Activated naive CD4-positive, alpha-beta T cell treated with anti-CD3 and anti-CD28 coated beads for 36 hours (primary cell): ENCODE measurements around the gene FLOT2. TPM values are rescaled to one million over a fixed set of nuclear protein-coding genes. Genes with fewer than 3 reads are reported as not detected.
"Not testable (repeated sequence)": the region's sequence is repeated elsewhere in the genome, so short reads cannot be mapped to it uniquely, and the experiment has no call there.

ENCODE experiments used
- CTCF ChIA-PET: fragments of 350-600 bp; sonication (Branson Sonifier 250); formaldehyde crosslinking; loops from one replicate; lab custom pipeline; 2021; ENCODE audit warnings: antibody characterized with exemption; lab: Charles Lee
- DNase-seq: peaks from one replicate; pipeline ENCODE4 v3.0.0-alpha.2; 2020
- H3K27ac Mint-ChIP-seq: one replicate; pipeline ENCODE4 v1.8.0; 2021; ENCODE audit warnings: mild to moderate bottlenecking, mixed read lengths
- H3K27me3 Mint-ChIP-seq: one replicate; pipeline ENCODE4 v1.8.0; 2021; ENCODE audit warnings: low read depth, mixed read lengths
- H3K36me3 Mint-ChIP-seq: one replicate; pipeline ENCODE4 v1.8.0; 2021; ENCODE audit warnings: low read depth, mixed read lengths
- H3K4me1 Mint-ChIP-seq: one replicate; pipeline ENCODE4 v1.8.0; 2021; ENCODE audit warnings: low read depth, mixed read lengths
- H3K4me3 Mint-ChIP-seq: one replicate; pipeline ENCODE4 v1.8.0; 2021; ENCODE audit warnings: mild to moderate bottlenecking, moderate library complexity, mixed read lengths
- H3K9me3 Mint-ChIP-seq: one replicate; pipeline ENCODE4 v1.8.0; 2021; ENCODE audit warnings: mixed read lengths
- intact Hi-C: fragments of 100-400 bp; cut with micrococcal nuclease; formaldehyde crosslinking; loops from one replicate; pipeline ENCODE4 v1.15.1; 2023
- total RNA-seq, 2 experiments: library from RNA; stranded (reverse); gene quantifications; one replicate each; pipeline ENCODE4 v1.2.3, GENCODE V29; 2021

Gene FLOT2
- total RNA-seq, 2 experiments from 2014 or later, result 66.0 to 71.5 TPM

DNA sequence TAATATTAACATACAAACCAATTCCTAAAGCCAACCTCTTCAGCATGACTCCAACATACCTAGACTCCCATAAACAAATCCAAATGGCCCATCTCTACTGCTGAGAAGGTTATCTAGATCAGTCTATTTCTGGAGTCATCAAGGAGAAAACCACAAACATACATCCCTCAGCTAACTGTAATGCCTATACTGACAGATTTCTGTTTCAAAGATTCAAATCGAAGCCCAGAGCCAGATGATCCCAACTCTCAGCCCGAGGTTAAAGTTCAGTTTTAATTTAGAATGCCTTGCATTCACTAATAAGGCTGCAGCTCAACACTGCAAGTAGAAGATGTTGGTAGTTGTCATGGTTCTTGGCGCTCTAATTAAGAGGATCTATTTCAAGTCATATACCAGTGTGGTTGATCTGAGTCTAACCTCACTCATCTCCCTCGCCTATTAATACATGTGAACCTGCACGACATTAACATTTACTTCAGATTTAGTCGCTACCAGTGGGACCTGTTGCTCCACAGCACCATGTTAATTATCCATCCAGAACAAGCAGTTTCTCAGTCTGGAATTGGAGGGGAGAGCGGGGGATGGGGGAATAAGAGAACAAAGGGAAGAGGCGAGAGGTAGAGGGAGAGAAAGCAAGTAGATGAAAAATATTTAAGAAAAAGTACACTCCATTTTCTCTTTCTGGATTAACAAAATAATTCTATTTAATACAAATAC is 38.4 kb upstream of the FLOT2 start:
- Mint-ChIP-seq H3K36me3 (peaks cover 20% of the 10 kb centered on the region), H3K9me3 (no peaks in the 10 kb centered on the region), H3K4me3 (no peak overlapping the region), H3K4me1 (peaks cover 79% of the 10 kb centered on the region), H3K27ac (no peak overlapping the region), H3K27me3 (no peaks in the 10 kb centered on the region)
- CTCF ChIA-PET, result interaction anchor here (1.3 to 2.3 kb wide), 2 partner anchors 19 to 23 kb away, joined by 4 to 5 read pairs; no protein-coding TSS in a partner anchor
- DNase-seq, result no peak
- intact Hi-C loops, result no loop called here

DNA sequence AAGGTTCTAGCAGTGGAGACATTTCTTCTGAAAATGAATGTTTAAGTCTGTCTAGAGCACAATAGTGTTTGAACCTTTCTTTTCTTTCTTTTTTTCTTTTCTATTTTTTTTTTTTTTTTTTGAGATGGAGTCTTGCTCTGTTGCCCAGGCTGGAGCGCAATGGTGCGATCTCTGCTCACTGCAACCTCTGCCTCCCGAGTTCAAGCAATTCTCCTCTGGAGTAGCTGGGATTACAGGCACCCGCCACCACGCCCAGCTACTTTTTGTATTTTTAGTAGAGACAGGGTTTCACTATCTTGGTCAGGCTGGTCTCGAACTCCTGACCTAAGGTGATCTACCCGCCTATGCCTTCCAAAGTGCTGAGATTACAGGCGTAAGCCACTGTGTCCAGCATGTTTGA is 37.0 kb upstream of the FLOT2 start:
- H3K27me3 Mint-ChIP-seq, H3K4me3 Mint-ChIP-seq, H3K27ac Mint-ChIP-seq, H3K9me3 Mint-ChIP-seq, intact Hi-C loops, DNase-seq: not testable (repeated sequence)
- CTCF ChIA-PET, result interaction anchor here (0.6 to 2.3 kb wide), 4 partner anchors 11 to 162 kb away, joined by 3 to 5 read pairs (median 4); no protein-coding TSS in a partner anchor
- Mint-ChIP-seq H3K4me1 (peaks cover 75% of the 10 kb centered on the region), H3K36me3 (peaks cover 28% of the 10 kb centered on the region)

DNA sequence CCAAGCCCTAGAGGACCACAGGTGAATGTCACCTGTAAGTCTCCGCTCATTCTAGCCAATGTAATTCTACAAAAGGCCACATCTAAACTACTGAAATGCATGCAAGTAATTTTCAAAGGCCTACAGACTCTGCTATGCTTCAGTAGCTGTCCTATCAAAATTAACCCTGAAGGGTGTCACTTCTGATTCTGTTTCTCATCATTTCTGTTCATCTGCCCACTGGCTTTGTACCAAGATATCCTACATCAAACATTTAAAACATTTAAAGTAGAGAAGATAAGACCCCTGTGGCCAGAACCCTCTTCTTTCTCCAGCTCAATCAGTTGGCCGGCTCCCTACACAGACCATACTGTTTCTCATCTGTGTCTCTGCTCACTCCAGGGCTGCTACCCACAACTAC is 32.3 kb upstream of the FLOT2 start:
- intact Hi-C loops, result no loop called here
- Mint-ChIP-seq H3K27me3 (no peaks in the 10 kb centered on the region), H3K27ac (peak overlapping the region; percentile 21), H3K9me3 (peaks cover 15% of the 10 kb centered on the region), H3K36me3 (peaks cover 49% of the 10 kb centered on the region), H3K4me1 (peaks cover 73% of the 10 kb centered on the region), H3K4me3 (no peak overlapping the region)
- CTCF ChIA-PET, result interaction anchor here (0.9 to 1.5 kb wide), 3 partner anchors 10 to 202 kb away, joined by 3 to 5 read pairs (median 3); no protein-coding TSS in a partner anchor
- DNase-seq, result no peak

DNA sequence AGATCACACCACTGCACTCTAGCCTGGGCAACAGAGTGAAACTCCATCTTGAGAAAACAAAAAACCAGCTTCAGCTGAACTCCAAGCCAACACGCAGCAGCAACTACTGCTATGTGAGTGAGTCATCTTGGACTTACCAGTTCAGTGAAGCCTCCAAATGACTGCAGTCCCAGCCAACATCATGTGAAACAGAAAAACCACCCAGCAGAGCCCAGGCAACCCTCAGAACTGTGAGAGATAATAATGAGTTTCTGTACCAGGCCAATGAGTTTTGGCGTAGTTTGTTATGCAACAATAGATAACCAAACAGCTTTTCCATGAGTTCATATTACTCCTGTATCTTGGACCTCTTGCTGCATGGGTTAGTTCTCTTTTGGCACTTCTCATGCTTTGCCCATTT is 30.5 kb upstream of the FLOT2 start:
- peak; percentile 70 for DNase-seq
- CTCF ChIA-PET, result interaction anchor here (1.0 to 3.8 kb wide), 4 partner anchors 10 to 178 kb away, joined by 3 to 16 read pairs (median 4); no protein-coding TSS in a partner anchor

DNA sequence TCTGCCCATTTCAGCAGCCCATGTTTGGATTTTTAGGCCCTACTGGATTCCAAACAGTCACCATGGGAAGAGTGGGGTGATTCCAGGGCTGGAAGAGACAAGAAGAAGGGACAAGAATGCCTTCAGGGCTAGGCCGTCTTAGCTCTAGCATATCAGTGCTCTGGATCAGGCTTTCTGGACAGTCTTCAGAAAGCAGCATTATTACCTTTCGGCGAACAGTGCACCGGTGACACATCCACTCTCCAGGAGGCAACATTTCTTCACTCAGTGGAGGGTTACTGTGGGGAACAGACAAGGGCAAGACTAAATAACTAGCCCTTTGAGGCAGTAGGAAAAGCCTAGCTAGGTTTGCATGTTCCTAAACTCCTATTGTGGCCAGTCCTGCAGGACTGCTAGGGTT is 29.3 kb upstream of the FLOT2 start:
- peaks cover 15% of the 10 kb centered on the region for H3K9me3 Mint-ChIP-seq
- CTCF ChIA-PET, result interaction anchor here (1.0 to 3.8 kb wide), 7 partner anchors 8 to 200 kb away, joined by 3 to 16 read pairs (median 3); no protein-coding TSS in a partner anchor
- peaks cover 64% of the 10 kb centered on the region for H3K4me1 Mint-ChIP-seq
- H3K4me3 Mint-ChIP-seq, result no peak overlapping the region
- peak overlapping the region; percentile 76 for H3K27ac Mint-ChIP-seq
- H3K27me3 Mint-ChIP-seq, result no peaks in the 10 kb centered on the region
- DNase-seq, result no peak
- intact Hi-C loops, result loop anchor here (1.0 to 2.0 kb wide), 5 partner anchors 23 to 198 kb away; partner anchors contain the start of genes FLOT2 and NEK8
- peaks cover 64% of the 10 kb centered on the region for H3K36me3 Mint-ChIP-seq

More for the DNA sequence above, 30.5 kb upstream of the FLOT2 start:
- Mint-ChIP-seq H3K27ac (peak overlapping the region; percentile 51), H3K36me3 (peaks cover 60% of the 10 kb centered on the region), H3K9me3 (peaks cover 15% of the 10 kb centered on the region), H3K27me3 (no peaks in the 10 kb centered on the region), H3K4me1 (peaks cover 71% of the 10 kb centered on the region), H3K4me3 (no peak overlapping the region)
- intact Hi-C loops, result no loop called here

DNA sequence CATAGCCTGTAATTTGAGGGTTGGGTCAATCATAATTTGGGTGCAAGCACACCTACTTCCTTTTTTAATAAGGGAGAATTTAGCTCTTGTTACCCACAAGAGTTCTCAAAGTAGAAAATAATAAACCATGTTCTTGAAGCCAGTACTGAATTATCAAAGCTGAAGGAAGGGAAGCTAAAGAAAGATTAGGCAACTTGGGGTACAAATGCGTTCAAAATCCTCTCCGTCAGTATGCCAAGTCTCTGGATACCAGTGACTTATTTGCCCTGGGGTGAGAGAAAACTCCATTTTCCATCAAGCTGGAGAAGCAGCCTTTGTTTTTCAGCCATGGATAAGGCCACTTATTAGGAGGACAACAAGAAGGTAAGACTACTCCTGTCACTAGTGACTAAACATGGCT is 28.8 kb upstream of the FLOT2 start:
- Mint-ChIP-seq H3K4me3 (no peak overlapping the region), H3K36me3 (peaks cover 68% of the 10 kb centered on the region), H3K27ac (peak overlapping the region; percentile 76), H3K27me3 (no peaks in the 10 kb centered on the region), H3K9me3 (peaks cover 15% of the 10 kb centered on the region), H3K4me1 (peaks cover 64% of the 10 kb centered on the region)
- CTCF ChIA-PET, result interaction anchor here (0.7 to 3.8 kb wide), 7 partner anchors 10 to 199 kb away, joined by 3 to 16 read pairs (median 3); no protein-coding TSS in a partner anchor
- DNase-seq, result no peak
- intact Hi-C loops, result loop anchor here (1.0 to 2.0 kb wide), 5 partner anchors 23 to 198 kb away; partner anchors contain the start of genes FLOT2 and NEK8

DNA sequence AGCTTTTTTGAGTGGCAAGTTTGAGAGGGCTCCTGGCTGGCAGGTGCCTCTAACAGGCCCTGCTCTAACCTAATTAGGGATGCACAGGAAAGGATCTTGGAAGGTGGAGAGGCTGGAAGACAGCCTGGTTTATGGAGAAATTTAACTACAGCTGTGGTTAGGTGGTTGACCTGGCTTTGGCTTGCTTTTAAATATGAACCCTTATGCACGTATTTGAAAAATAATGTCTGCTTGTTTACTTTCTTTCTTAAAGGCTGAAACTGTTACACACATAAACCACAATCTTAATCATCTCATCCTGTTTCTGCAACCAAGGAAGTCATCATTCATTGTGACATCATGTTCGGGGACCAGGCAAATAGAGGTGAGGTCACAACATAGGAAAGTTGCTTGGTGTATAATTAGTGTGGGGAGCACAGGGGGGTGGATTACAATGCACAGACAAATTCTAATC is 28.4 kb upstream of the FLOT2 start:
- no peak overlapping the region for H3K4me3 Mint-ChIP-seq
- H3K9me3 Mint-ChIP-seq, result peaks cover 15% of the 10 kb centered on the region
- intact Hi-C loops, result loop anchor here (1.0 to 2.0 kb wide), 5 partner anchors 23 to 198 kb away; partner anchors contain the start of genes FLOT2 and NEK8
- DNase-seq, result peak; percentile 58
- peaks cover 63% of the 10 kb centered on the region for H3K4me1 Mint-ChIP-seq
- H3K27ac Mint-ChIP-seq, result peak overlapping the region; percentile 76
- CTCF ChIA-PET, result interaction anchor here (0.7 to 3.8 kb wide), 9 partner anchors 9 to 200 kb away, joined by 3 to 16 read pairs (median 3); partner anchors contain the start of gene TLCD1
- peaks cover 70% of the 10 kb centered on the region for H3K36me3 Mint-ChIP-seq
- no peaks in the 10 kb centered on the region for H3K27me3 Mint-ChIP-seq

DNA sequence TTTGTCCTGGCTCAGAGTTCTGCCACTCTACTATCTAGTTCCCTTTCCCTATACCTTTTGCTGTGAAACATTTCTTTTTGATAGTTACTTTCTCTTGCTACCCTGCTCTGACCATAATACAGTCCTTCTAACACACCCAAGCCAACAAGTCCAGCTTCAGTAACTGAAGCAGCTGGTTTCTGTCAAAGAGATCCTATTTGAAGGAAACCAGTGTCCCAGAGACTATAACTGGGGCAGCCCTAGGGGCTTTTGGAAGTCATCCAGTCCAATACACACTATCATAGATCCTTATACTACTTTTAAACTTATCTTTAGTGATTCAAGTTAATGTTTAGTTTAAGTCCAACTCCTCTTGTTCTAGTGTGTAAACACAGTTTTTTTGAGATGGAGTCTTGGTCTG is 22.7 kb upstream of the FLOT2 start:
- H3K36me3 Mint-ChIP-seq, result peaks cover 64% of the 10 kb centered on the region
- CTCF ChIA-PET, result interaction anchor here (0.6 to 1.3 kb wide), 3 partner anchors 8 to 94 kb away, joined by 3 to 6 read pairs (median 3); no protein-coding TSS in a partner anchor
- peaks cover 26% of the 10 kb centered on the region for H3K4me1 Mint-ChIP-seq
- no peak for DNase-seq
- H3K27ac Mint-ChIP-seq, result peak overlapping the region; percentile 11
- H3K4me3 Mint-ChIP-seq, result no peak overlapping the region
- H3K27me3 Mint-ChIP-seq, result no peaks in the 10 kb centered on the region
- intact Hi-C loops, result no loop called here
- H3K9me3 Mint-ChIP-seq, result peaks cover 3% of the 10 kb centered on the region

DNA sequence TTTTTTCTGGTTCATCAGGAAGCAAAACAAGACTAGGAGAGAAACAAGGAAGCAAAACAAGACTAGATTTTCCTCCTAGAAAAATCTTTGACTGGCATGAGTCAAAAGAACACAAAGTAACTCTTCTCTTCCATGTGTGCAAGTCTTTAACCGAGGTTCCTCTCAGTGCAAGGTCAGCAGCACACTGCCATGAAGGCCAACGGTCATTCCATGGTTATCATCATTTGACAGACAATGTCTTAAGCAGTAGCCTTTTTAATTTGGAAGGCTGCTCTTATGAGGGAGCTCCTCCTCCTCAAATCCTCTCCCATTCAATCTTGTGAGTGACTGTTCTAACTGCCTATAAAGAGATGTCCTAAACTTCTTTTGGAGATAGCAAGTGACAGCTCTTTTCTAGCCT is 20.8 kb upstream of the FLOT2 start:
- Mint-ChIP-seq H3K4me1 (peaks cover 16% of the 10 kb centered on the region), H3K27me3 (no peaks in the 10 kb centered on the region), H3K4me3 (no peak overlapping the region), H3K9me3 (peaks cover 9% of the 10 kb centered on the region), H3K36me3 (peaks cover 61% of the 10 kb centered on the region), H3K27ac (no peak overlapping the region)
- CTCF ChIA-PET, result interaction anchor here (0.5 to 1.1 kb wide), 7 partner anchors 9 to 424 kb away, joined by 3 to 4 read pairs (median 3); partner anchors contain the start of genes FLOT2 and NEK8
- intact Hi-C loops, result no loop called here
- DNase-seq, result no peak

DNA sequence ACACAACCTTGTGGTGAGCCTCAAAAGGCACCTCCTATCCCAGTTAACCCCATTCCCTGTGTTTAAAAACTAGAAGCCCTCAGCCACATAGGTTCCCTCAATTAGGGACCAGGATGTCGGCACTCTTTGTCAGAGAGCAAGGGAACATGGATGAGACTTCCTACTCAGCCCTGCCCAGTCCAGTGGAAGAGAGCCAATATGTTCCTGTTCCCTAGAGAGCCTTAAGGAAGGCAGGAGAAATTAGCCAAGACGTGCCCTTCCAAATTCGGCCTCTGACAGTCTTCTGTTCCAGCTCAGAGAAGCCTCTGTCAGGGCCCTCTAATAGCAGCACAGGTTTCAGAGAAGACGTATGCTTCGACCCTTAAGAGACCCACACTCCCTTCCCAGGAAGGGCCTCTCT is 19.9 kb upstream of the FLOT2 start:
- H3K27ac Mint-ChIP-seq, result no peak overlapping the region
- H3K4me1 Mint-ChIP-seq, result peaks cover 15% of the 10 kb centered on the region
- H3K9me3 Mint-ChIP-seq, result peaks cover 9% of the 10 kb centered on the region
- CTCF ChIA-PET, result interaction anchor here (0.6 to 2.9 kb wide), 11 partner anchors 9 to 191 kb away, joined by 3 to 16 read pairs (median 5); partner anchors contain the start of genes FAM222B, NEK8 and TLCD1
- intact Hi-C loops, result loop anchor here (2.0 kb wide), 1 partner anchor 21 kb away; the partner anchor contains the start of gene FLOT2
- H3K4me3 Mint-ChIP-seq, result no peak overlapping the region
- H3K27me3 Mint-ChIP-seq, result no peaks in the 10 kb centered on the region
- DNase-seq, result no peak
- H3K36me3 Mint-ChIP-seq, result peaks cover 62% of the 10 kb centered on the region

DNA sequence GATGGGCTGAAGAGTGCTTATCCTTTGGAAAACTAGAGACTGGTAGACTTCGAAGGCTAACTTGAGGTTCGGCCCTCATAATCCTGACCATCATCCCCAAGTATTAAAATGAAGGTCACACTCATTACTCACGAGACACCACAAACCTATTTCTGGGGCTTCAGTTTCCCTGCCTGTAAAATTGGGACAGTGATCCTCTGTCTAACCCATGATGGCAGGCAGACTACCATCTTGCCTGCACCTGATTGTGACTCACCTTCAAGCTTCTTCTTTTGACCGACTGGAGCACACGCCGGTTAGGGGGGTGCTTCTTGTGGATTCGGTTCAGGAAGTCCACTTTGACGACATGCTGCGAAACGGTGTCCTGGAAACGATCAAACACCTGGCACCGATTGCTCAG is 19.5 kb upstream of the FLOT2 start:
- Mint-ChIP-seq H3K4me3 (no peak overlapping the region), H3K9me3 (peaks cover 9% of the 10 kb centered on the region), H3K27me3 (no peaks in the 10 kb centered on the region), H3K36me3 (peaks cover 65% of the 10 kb centered on the region), H3K27ac (no peak overlapping the region), H3K4me1 (peaks cover 15% of the 10 kb centered on the region)
- no peak for DNase-seq
- intact Hi-C loops, result loop anchor here (2.0 kb wide), 1 partner anchor 20 kb away; the partner anchor contains the start of gene FLOT2
- CTCF ChIA-PET, result interaction anchor here (0.5 to 2.9 kb wide), 17 partner anchors 9 to 270 kb away, joined by 3 to 16 read pairs (median 4); partner anchors contain the start of genes FAM222B and TLCD1
